ENCODE results near the gene FREM2.

Gene FREM2

GRCh38 chr13:38686577-38687245 is at the start of gene FREM2:
FREM2 (plus strand) TSS chr13:38687077; CDS start chr13:38687345, 268 bp downstream.
- DNase-seq (ENCODE audit: low read depth, low spot score) = no peak

GRCh38 chr13:38637576-38637975 is 49.3 kb upstream of the FREM2 start:
- no peak for DNase-seq (ENCODE audit: low read depth, low spot score)

- no peak for DNase-seq (ENCODE audit: low read depth, low spot score)
Observed at GRCh38 chr13:38641164-38641948, 45.5 kb upstream of the FREM2 start.

GRCh38 chr13:38647312-38647711 is 39.6 kb upstream of the FREM2 start:
- DNase-seq (ENCODE audit: low read depth, low spot score) = no peak

GRCh38 chr13:38648912-38649311 is 38.0 kb upstream of the FREM2 start:
- no peak for DNase-seq (ENCODE audit: low read depth, low spot score)

GRCh38 chr13:38656699-38657098 is 30.2 kb upstream of the FREM2 start:
- DNase-seq (ENCODE audit: low read depth, low spot score) = no peak

GRCh38 chr13:38657191-38657590 is 29.7 kb upstream of the FREM2 start:
- no peak for DNase-seq (ENCODE audit: low read depth, low spot score)

GRCh38 chr13:38658906-38659305 is 28.0 kb upstream of the FREM2 start:
- no peak for DNase-seq (ENCODE audit: low read depth, low spot score)

GRCh38 chr13:38661010-38661675 is 25.7 kb upstream of the FREM2 start:
- no peak for DNase-seq (ENCODE audit: low read depth, low spot score)

GRCh38 chr13:38662362-38662761 is 24.5 kb upstream of the FREM2 start:
- no peak for DNase-seq (ENCODE audit: low read depth, low spot score)

- no peak for DNase-seq (ENCODE audit: low read depth, low spot score)
Observed at GRCh38 chr13:38664906-38665305, 22.0 kb upstream of the FREM2 start.

- DNase-seq (ENCODE audit: low read depth, low spot score) = no peak
Observed at GRCh38 chr13:38667526-38668109, 19.3 kb upstream of the FREM2 start.

GRCh38 chr13:38669234-38669964 is 17.5 kb upstream of the FREM2 start:
- DNase-seq (ENCODE audit: low read depth, low spot score) = no peak

GRCh38 chr13:38670627-38671026 is 16.2 kb upstream of the FREM2 start:
- DNase-seq (ENCODE audit: low read depth, low spot score) = no peak

- no peak for DNase-seq (ENCODE audit: low read depth, low spot score)
Observed at GRCh38 chr13:38671980-38672379, 14.9 kb upstream of the FREM2 start.

GRCh38 chr13:38674208-38674607 is 12.7 kb upstream of the FREM2 start:
- no peak for DNase-seq (ENCODE audit: low read depth, low spot score)

GRCh38 chr13:38680912-38681311 is 6.0 kb upstream of the FREM2 start:
- no peak for DNase-seq (ENCODE audit: low read depth, low spot score)

GRCh38 chr13:38684714-38685113 is 2.2 kb upstream of the FREM2 start:
- DNase-seq (ENCODE audit: low read depth, low spot score) = no peak

GRCh38 chr13:38685431-38685830 is 1.4 kb upstream of the FREM2 start:
- no peak for DNase-seq (ENCODE audit: low read depth, low spot score)

GRCh38 chr13:38685974-38686576 is 802 bp upstream of the FREM2 start:
- DNase-seq (ENCODE audit: low read depth, low spot score) = no peak

All from activated naive CD8-positive, alpha-beta T cell treated with anti-CD3 and anti-CD28 coated beads, Interleukin-2, amount 50 U/mL, for 16 hours (primary cell).